ENCODE measurements around the gene RIC1.
"Not testable (repeated sequence)": the region's sequence is repeated elsewhere in the genome, so short reads cannot be mapped to it uniquely, and the experiment has no call there.

The RIC1 gene

DNA sequence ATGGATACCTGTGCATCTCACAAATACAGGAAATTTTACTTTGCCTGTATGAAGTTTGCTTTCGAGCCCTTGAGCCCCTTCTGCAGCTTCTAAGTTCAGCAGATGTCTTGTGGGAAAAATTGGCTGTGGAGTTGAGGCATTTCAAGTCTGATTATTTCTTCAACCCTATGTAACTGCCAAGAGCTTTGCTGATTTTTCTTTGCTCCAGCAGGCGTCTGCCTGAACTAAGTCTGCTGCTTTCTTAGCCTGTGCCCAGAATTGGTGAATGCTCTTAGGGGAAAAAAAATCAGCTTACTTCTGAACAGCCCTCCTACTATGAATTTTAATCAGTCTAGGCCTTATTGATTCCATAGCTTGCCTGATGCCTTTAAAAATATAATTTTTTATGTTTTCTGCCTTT, 41.2 kb downstream of the RIC1 start:
- no peak for DNase-seq

DNA sequence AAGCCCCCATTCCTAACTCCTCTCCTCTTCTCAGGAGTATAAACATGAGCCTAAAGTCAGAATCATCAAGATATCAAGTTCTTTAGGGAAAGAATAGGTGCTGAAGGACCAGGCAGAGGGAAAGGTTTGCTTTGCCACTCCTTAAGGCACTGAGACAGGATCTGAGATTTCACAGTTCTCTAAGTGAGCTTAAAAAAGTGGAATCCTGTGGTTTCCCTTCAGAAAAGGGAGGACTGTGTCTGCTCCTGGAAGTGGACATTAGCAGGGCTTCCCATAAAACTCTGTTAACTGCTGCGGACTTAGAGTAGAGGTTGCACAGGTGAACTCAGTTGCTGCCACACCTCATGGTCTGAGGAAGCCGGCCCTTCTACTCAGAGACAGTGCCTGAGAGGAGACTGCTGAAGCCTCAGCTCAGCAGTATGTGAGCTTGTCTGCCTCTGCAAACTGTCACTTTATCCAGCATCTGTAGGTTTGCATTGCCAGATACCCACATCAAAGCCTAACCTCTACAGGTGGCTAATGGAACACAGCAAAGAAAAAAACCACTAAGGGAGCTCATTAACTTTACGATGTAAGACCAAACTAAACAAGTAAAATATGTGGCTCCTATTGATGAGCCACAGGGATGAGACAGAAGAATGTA, 42.9 kb downstream of the RIC1 start:
- no peak for DNase-seq

DNA sequence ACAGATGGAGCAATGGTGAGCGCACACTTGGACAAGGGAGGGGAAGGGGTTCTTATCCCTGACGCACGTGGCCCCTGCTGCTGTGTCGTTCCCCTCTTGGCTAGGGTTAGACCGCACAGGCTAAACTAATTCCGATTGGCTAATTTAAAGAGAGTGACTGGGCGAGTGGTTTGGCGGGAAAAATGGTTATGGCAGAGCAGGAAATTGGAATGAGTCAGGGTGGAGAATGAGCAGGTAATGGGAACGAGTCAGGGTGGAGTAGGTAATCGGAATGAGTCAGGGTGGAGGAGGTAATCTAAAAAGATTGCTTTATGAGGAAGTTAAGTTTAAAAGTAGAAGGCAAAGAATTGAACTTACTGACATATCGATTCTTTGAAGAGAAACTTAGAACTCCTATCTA, 46.1 kb downstream of the RIC1 start:
- not testable (repeated sequence) for DNase-seq

DNA sequence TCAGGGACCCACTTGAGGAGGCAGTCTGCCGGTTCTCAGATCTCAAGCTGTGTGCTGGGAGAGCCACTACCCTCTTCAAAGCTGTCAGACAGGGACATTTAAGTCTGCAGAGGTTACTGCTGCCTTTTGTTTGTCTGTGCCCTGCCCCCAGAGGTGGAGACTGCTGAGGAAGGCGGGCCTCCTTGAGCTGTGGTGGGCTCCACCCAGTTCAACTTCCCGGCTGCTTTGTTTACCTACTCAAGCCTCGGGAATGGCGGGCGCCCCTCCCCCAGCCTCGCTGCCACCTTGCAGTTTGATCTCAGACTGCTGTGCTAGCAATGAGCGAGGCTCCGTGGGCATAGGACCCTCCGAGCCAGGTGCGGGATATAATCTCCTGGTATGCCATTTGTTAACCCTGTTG, 54.7 kb downstream of the RIC1 start:
- not testable (repeated sequence) for DNase-seq

DNA sequence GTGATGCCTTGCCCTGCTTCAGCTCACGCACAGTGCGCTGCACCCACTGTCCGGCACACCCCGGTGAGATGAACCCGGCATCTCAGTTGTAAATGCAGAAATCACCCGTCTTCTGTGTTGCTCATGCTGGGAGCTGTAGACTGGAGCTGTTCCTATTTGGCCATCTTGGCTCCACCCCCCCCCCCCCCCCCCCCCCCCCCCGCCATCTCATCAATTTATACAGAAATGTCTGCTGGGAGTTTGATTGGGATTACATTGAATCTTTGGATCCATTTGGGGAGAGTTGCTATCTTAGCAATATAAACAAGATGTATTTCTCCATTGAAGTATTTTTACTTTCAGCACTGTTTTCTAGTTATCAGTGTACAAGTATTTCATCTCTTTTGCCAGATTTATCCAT, 55.2 kb downstream of the RIC1 start:
- no peak for DNase-seq

DNA sequence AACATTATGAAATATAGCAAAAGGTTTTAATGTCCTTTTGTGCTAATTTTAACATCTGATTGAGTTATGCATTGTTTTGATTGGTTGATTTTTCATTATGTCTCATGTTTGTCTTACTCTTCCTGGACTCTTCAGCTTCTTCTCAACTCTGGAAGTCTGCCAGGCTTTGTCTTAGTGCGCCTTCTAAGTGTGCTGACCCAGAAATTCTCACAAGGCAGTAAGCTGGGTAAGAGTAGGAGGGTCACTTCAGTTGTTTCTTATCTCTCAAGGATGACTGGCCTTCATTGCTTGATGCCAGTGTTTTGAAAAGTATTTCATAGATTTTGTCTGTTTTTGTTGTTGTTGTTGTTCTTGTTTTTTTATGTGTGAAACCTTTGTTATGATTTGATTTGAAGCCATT, 59.2 kb downstream of the RIC1 start:
- DNase-seq, result no peak

DNA sequence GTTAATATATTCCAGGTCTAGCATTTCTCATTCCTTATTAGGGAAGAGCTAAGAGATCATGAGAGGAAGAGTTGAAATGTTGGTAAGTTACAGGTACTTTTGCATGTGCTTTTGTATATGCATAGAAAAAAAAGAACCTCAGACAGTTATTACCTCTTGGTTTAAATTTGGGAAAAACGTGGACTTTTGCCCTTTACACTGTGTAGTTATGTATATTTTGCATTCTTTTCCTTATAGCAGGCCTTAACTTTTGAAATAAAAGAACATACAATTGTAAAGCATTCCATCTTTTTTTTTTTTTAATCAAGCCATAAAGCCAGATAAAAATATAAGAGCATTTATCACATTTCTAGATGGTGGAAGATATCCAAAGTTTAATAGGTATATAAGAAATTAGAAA, 61.4 kb downstream of the RIC1 start:
- no peak for DNase-seq

DNA sequence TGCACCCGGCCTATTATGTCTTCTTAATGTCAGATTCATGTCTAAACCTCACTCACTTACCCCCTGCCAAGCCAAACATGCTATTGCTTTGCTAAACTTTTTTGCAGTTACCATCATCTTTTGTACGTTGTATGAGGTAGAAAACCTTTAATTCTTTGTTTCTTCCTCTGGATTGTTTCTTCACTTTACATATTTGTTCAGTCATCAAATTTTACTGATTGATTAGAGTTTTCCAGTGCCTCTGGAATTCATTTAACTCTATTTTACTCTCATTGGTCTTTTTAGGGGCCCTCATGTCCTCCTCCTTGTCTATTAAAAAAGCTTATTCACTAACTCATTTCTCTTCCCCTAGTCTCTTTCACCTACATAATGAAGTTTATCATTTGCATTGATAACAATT, 67.0 kb downstream of the RIC1 start:
- no peak for DNase-seq

DNA sequence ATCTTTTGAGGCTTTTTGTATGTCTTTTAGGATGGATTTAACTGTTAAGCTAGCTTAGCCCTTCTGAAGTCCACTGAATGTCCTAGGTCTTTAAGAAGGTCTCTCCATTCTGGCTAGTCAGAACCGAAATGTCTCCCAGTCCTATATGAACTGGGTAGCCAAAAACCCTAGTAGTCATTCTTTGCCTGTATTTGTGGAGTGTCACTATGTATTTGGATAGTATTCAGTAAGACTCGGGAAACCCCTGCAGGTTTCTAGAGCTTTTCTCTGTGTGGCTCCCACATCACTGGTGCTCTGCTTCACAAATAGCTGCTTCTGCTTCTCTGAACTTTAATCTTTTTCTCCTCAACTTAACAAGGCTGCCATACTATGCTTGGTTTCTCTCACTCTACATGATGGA, 68.0 kb downstream of the RIC1 start:
- DNase-seq, result no peak

DNA sequence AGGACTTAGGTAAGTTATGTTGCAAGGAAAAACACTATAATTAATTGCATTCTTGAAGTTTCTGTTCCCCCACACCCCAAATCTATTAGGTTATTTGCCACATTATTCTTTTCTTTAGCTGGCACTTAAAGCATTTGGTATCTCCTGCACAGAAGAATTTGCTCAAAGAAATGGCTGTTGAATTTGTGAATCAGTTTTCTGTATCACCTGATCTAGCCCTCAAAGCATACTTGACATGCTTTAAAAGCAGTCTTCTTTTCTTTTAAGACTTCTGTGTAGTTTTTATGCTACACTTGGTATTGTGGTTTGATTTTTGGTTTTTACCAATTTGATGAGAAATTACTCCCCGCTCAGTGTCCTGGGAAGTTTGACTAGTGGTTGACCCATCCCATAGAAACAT, 69.1 kb downstream of the RIC1 start:
- DNase-seq, result no peak

DNA sequence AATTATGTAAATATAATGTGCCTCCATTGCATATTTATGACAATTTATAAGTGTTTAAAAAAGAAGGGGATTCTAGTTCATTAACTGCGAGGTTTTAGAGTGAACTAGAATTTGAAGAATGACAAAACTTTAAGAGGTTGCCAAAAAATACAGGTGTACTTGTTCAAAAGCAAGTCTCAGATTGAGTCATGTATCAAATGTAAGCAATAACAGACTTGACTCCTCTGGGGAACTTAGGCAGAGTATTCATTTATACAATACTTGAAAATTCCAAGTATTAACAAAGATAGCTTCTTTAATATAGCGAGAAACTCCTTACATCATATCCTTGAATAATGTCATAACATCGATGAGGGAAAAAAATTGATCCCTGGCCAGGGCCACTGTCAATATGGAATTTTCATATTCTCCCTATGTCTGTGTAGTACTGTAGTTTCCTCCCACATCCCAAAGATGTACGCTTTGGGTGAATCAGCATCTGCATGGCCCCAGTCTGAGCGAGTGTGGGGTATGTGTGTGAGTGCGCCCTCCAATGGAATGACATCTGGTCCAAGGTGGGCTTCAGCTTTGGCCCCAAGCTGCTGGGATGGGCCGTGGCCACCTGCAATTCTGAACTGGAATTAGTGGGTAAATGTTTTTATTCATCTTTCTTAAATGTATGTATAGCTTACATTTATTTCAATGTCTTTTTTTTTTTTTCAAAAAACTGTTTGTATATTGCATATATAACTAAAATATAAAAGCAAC, 70.1 kb downstream of the RIC1 start:
- DNase-seq, result no peak

DNA sequence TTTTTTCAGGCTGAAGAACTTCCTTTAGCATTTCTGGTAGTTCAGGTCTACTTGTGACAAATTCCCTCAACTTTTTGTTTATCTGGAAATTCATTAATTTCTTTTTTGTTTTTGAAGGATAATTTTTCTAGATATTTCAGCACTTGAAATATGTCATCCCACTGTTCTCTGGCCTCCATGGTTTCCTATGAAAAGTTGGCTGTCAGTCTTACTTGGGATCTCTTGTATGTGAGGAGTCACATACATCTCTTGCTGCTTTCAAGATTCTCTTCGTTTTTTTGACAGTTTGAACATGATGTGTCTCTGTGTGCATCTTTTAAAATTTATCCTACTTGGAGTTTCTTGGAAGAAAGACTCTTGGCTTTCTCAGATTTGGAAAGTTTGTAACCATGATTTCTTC, 79.5 kb downstream of the RIC1 start:
- DNase-seq, result no peak

DNA sequence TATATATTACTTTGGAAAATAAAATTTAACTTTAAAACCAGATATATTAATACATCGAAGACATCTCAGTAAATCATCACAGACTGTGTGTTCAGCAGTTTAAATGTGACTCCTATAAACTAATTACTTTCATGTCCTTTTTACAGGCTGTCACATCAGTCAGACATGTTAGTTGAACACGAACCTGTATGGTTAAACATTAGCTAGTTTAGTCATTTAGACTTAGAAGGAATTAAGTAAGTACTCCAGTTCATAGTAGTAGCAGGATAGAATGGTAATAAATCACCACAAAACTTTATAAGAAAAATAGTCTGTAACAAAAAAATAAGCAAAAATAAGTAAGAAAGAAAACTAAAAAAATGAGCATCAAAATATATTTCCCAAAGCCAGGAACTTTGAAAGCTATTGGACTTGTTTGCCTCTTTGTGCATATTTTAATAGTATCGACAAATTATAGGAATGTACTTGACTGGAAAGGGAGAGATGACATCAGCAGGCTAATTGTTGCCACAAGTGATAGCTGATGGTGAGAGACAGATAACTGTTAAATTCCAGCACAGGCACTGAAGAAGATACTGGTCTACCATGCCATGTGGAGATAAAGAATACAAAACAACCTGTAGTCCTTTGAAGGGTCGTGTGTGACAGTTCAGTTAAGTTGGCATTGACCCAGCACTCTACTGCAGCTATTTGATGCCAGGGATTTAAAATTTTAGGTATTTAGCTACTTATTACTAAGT, 83.9 kb downstream of the RIC1 start:
- DNase-seq, result no peak

DNA sequence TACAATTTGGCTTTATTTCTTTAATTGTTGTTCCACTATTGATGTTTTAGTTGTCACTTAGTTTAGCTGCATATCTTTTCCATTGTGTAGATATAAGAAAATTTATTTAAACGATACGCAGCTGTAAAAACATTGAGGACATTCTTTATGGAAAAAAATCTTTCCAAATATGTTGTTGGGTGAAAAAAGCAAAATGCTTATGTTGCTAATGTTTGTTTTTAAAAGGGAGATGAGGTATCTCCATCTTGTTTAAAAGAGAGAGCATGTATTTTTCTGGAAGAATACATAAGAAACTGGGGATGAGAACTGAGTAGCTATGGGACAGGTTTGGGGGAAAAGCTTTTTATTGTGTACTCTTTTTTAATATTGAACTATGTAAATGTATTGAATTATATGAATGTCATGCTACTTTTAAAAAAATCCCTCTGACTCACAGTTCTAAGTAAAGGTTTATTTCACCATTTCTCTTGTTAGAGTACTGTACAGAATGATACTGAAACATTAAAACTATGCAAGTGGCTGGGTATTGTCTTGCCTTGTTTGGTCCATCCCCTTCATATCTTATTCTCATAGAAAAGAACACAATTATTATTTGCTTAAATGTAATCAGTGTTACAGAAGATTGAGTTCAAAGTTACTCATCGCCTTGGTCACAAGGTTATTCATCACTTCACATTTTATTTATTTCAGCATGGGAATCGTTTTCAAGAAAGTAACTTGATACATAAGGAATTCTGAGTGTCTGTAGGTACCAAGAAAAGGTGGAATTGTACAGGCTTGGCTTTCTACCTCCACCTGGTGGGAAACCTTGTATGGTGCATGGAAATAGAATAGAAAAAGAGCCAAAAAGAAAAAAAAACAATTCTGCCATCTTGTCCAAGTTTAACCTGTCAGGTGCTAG, 85.8 kb downstream of the RIC1 start:
- no peak for DNase-seq

DNA sequence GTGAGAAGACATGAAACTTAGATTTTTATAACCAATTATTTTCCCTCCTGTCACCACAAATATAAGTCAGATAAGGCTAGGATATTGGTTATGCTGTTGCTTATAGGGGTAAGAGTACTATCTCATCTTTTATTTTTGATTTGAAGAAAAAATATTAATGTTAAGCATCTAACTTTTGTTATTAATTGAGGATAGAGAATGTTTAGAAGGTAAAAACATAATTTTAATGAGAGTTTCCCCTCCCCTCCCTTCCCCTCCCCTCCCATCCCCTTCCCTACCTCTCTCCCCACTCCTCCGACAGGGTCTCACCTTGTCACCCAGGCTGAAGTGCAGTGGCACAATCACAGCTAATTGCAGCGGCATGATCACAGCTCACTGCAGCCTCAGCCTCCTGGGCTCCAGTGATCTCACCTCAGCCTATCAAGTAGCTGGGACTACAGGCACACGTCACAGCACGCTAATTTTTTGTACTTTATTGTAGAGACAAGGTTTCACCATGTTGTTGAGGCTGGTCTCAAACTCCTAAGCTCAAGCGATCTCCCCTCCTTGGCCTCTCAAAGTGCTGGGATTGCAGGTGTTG, 86.7 kb downstream of the RIC1 start:
- DNase-seq, result no peak

DNA sequence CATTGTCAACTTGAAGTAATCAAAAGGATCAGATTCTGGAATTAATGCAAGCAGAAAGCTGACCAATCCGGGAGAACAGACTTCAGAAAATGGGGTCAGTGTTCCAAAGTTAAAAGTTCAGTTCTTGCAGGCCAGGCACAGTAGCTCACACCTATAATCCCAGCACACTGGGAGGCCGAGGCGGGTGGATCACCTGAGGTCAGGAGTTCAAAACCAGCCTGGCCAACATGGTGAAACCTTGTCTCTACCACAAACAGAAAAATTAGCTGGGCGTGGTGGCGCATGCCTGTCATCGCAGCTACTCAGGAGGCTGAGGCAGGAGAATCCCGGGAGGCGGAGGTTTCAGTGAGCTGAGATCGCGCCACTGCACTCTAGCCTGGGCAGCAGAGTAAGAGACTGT, 88.5 kb downstream of the RIC1 start:
- DNase-seq, result not testable (repeated sequence)

DNA sequence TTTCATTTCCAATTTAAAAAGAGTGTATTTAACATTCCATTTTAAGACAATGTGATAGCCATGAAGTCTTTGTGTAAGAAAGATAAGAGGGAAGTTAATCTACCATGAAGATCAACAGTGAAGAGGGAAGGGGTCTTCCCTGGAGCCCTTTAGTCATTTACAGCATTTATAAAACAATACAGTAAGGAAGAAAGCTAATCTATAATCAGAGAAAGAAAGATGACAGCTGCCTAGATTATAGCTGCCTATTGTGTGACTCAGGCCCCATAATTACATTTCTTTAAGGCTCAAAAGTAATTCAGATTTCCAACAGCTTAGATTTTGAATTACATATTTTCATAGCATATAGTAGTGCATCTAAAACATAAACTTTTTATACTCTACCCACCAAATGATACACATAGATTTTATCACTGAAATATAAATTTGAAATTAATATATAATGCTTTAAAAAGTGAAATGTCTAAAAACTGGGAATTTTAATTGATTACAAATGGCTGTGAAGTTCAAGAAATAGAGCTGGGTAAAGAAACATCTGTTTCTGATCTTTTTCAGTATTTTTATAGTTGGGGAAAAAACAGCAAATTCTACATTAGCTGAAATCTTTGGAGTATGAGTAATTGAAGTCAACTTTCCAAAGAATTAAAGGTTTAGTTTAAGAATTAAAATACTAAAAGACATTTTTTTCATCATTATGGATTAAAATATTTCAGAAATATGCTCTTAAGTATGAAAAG, 89.6 kb downstream of the RIC1 start:
- no peak for DNase-seq

DNA sequence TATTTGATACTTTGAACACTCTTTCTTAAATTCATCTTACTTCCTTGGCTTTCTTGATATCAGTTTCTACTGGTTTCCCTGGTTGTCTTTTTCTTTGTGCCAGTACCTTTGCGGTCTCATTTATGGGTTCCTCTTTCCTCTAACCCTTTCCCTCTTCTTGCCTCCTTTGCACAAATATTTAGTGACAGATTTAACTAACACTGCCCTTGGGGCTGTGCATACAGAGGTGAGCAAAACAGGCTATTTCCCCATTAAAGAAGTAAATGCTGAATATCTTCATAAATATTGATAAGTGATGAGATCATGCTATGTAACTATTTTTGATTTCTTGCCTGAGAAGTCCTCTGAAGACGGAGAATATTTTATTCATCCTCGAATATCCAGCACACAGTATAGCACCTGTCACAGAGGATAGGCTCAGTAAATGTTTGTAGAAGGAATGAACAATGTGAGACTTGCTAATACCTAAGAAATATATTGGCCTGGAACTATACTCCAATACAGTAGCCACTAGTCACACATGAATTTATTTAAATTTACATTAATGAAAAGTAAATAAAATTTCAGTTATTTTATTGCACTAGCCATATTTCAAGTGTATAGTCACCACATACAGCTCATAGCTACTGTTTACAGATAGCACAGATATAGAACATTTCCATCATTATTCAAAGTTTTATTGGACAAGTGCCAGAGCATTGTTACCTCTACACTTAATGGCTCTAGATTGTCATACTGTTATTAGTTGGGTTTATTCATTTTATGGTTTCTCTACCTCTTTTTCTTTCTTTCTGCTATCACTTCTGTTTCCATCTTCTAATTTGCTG, 90.4 kb downstream of the RIC1 start:
- no peak for DNase-seq

DNA sequence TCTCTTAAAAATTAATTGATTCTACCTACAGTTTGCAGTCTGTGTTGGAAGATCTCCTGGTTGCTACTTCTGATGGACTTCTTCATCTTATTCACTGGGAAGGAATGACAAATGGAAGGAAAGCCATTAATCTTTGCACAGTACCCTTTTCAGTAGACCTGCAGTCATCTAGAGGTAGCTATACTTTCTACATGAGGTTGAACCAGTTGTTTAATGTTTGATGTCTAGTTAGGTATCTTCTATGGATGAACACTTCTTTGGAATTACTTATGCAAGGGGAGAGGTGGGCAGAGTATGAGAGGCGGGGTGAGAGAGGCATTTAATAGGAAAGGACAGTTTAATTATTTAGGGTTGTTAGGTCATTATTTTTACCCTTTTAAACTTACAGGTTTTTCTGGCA, 91.2 kb downstream of the RIC1 start:
- no peak for DNase-seq

DNA sequence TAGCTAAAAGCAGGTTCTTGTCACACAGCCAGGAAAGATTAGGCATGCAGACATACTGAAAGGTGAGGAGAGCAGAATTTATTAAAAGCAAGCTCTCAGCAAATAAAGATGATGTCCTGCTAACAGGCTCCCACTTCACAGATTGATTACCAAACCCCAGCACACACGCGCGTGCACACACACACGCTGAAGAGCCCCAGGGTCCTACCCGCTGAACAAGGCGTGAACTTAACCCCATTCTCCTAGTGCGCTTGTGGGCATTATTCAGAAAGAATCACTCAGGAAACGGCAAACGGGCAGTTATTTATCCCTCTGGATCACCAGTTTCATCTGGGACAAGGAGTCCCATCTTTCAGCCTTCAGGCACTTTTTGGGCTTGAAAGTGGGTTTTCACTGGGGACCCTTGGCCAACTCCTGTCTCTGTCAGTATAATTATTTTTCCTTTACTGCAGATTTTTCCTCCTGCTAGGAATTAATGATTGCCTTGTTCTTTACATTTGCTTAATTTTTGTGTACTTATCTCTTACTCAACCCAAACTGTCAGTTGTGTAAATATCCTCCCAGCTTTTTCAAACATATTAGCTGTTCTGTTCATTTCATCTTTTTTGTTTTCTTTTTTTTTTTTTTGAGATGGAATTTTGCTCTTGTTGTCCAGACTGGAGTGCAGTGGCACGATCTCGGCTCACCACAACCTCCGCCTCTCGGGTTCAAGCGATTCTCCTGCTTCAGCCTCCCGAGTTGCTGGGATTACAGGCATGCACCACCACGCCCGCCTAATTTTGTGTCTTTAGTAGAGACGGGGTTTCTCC, 92.6 kb downstream of the RIC1 start:
- no peak for DNase-seq
